Endodermal cell (in vitro differentiated cells): ENCODE measurements around the gene RND3. TPM values are rescaled to one million over a fixed set of nuclear protein-coding genes. Genes with fewer than 3 reads are reported as not detected.

Experiments
- DNase-seq: peaks from one replicate; pipeline ENCODE4 v3.0.0-alpha.2; 2017
- H3K27ac ChIP-seq: 2 replicates; pipeline ENCODE4 v1.5.1; 2013; ENCODE audit warnings: mild to moderate bottlenecking, low read depth, low read length, moderate library complexity
- H3K27me3 ChIP-seq: 2 replicates; pipeline ENCODE4 v1.6.1; 2013; ENCODE audit warnings: mild to moderate bottlenecking, low read length, moderate library complexity; ENCODE audit not compliant: insufficient read depth, control insufficient read depth, poor library complexity, severe bottlenecking
- H3K36me3 ChIP-seq: 2 replicates; pipeline ENCODE4 v1.7.0; 2013; ENCODE audit warnings: mild to moderate bottlenecking, low read length, moderate library complexity; ENCODE audit not compliant: control insufficient read depth, insufficient read depth
- H3K4me1 ChIP-seq: one replicate; pipeline ENCODE4 v1.7.0; 2013; ENCODE audit warnings: low read length; ENCODE audit not compliant: control insufficient read depth, insufficient read depth
- H3K4me3 ChIP-seq: 2 replicates; pipeline ENCODE4 v1.5.1; 2013; ENCODE audit warnings: mild to moderate bottlenecking, low read length, moderate library complexity
- H3K9ac ChIP-seq: 2 replicates; pipeline ENCODE4 v1.6.1; 2013; ENCODE audit warnings: mild to moderate bottlenecking, low read length, moderate library complexity; ENCODE audit not compliant: poor library complexity, severe bottlenecking; ENCODE audit errors: extremely low read depth
- H3K9me3 ChIP-seq: 2 replicates; pipeline ENCODE4 v1.6.1; 2013; ENCODE audit warnings: mild to moderate bottlenecking, low read length, moderate library complexity; ENCODE audit not compliant: control insufficient read depth
- H3K27ac Mint-ChIP-seq: 2 replicates; pipeline ENCODE4 v1.8.0; 2020; ENCODE audit warnings: mixed read lengths
- H3K27me3 Mint-ChIP-seq: 2 replicates; pipeline ENCODE4 v1.8.0; 2021; ENCODE audit warnings: mild to moderate bottlenecking, mixed read lengths; ENCODE audit not compliant: insufficient read depth
- H3K36me3 Mint-ChIP-seq: 2 replicates; pipeline ENCODE4 v1.8.0; 2020; ENCODE audit warnings: low read depth, mixed read lengths
- H3K4me1 Mint-ChIP-seq: 2 replicates; pipeline ENCODE4 v1.8.0; 2020; ENCODE audit warnings: mixed read lengths
- H3K4me3 Mint-ChIP-seq: 2 replicates; pipeline ENCODE4 v1.8.0; 2020; ENCODE audit warnings: mild to moderate bottlenecking, moderate library complexity, mixed read lengths
- H3K9me3 Mint-ChIP-seq: 2 replicates; pipeline ENCODE4 v1.8.0; 2020; ENCODE audit warnings: mild to moderate bottlenecking, mixed read lengths
- WGBS, 2 experiments: methylation state at CpG; one replicate each; pipeline versions ENCODE4 v1.1.5 to v1.1.7; 2013; ENCODE audit warnings: missing lambda C conversion rate in 2 of 2, mixed read lengths in 1 of 2; ENCODE audit not compliant: insufficient coverage in 1 of 2, insufficient read length in 1 of 2; 5-methylcytosine and 5-hydroxymethylcytosine counted together
- total RNA-seq, 2 donors: library from RNA; stranded (reverse); fragmentation: NEBNext Ultra II Directional in 1 of 2; extraction: Animal tissue kit (Norgen Biotek cat#: 25700) in 1 of 2; gene quantifications; 2 replicates in 1 of 2; 3 replicates in 1 of 2; pipeline ENCODE4 v1.2.1, GENCODE V29; 2021
- TF ChIP-seq, protein P1 (sequence below): fragments of 200-600 bp; sonication (generic); conservative IDR thresholded peaks from 2 replicates; pipeline ENCODE4 v1.5.0; 2021; ENCODE audit warnings: antibody characterized with exemption, mild to moderate bottlenecking

The RND3 gene
- total RNA-seq, 2 donors from 2014 or later: 1.3 to 7.8 TPM

DNA sequence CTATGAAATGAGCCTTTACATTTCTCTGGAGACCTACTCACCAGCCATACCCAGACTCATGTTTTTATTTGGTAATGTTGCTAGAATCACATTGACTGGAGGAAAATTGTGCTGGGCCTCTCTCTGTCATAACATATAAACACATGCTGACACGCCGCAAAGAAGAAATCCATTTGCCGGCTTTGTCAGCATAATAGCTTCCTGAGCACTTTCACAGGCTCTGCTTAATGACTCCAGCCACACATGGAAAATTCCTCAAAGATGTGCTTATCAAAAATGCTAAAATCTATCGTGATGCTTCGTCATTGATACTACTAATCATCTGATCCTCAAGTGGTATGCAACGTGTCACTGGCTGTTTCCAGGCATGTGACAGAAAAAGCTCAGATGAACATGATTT is 63.1 kb downstream of the RND3 start:
- H3K36me3 Mint-ChIP-seq: no peaks in the 10 kb centered on the region
- H3K9me3 Mint-ChIP-seq: no peaks in the 10 kb centered on the region
- TF ChIP-seq, protein P1, sequence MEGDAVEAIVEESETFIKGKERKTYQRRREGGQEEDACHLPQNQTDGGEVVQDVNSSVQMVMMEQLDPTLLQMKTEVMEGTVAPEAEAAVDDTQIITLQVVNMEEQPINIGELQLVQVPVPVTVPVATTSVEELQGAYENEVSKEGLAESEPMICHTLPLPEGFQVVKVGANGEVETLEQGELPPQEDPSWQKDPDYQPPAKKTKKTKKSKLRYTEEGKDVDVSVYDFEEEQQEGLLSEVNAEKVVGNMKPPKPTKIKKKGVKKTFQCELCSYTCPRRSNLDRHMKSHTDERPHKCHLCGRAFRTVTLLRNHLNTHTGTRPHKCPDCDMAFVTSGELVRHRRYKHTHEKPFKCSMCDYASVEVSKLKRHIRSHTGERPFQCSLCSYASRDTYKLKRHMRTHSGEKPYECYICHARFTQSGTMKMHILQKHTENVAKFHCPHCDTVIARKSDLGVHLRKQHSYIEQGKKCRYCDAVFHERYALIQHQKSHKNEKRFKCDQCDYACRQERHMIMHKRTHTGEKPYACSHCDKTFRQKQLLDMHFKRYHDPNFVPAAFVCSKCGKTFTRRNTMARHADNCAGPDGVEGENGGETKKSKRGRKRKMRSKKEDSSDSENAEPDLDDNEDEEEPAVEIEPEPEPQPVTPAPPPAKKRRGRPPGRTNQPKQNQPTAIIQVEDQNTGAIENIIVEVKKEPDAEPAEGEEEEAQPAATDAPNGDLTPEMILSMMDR: no peak
- H3K27me3 ChIP-seq: peaks cover 13% of the 10 kb centered on the region
- peak overlapping the region; percentile 76 for H3K27ac ChIP-seq
- WGBS, 2 experiments: 95 to 97% methylated on average over 6 of the region's 6 CpGs
- no peaks in the 10 kb centered on the region for H3K36me3 ChIP-seq
- no peak overlapping the region for H3K27ac Mint-ChIP-seq
- DNase-seq: no peak
- H3K4me1 Mint-ChIP-seq: peaks cover 23% of the 10 kb centered on the region
- H3K4me3 ChIP-seq: no peak overlapping the region
- peaks cover 48% of the 10 kb centered on the region for H3K27me3 Mint-ChIP-seq
- H3K9me3 ChIP-seq: no peaks in the 10 kb centered on the region
- H3K4me3 Mint-ChIP-seq: no peak overlapping the region
- no peak overlapping the region for H3K9ac ChIP-seq
- peaks cover 4% of the 10 kb centered on the region for H3K4me1 ChIP-seq

DNA sequence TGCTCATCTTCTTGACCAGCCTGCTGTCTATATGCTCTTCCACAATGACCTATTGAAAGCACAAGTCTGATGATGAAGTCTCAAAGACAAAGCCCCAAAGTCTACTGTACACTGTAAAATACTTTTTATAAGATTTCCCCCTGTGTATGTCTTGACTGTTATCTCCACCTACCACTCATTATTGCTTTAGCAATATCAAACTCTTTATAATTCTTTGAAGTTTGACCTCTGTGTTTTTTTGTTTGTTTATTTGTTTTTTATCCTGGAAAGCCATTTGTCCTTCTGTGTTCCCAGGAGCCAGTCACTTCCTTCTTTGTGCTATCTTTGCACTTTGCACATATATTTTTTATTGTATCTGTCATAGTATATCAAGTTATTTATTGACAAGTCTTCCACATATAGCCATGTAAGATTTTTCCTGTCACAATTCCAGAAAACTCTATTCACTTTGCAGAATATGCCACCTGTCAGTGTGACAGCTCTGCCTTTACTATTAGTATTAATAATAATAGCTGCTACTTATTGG is 66.3 kb downstream of the RND3 start:
- H3K9ac ChIP-seq: no peak overlapping the region
- no peak for DNase-seq
- H3K27ac ChIP-seq: no peak overlapping the region
- peaks cover 14% of the 10 kb centered on the region for H3K9me3 Mint-ChIP-seq
- H3K27me3 Mint-ChIP-seq: peaks cover 39% of the 10 kb centered on the region
- no peaks in the 10 kb centered on the region for H3K36me3 Mint-ChIP-seq
- H3K9me3 ChIP-seq: peaks cover 12% of the 10 kb centered on the region
- no peak overlapping the region for H3K27ac Mint-ChIP-seq
- no peak overlapping the region for H3K4me3 ChIP-seq
- TF ChIP-seq, protein P1: no peak
- H3K4me1 ChIP-seq: no peaks in the 10 kb centered on the region
- no peak overlapping the region for H3K4me3 Mint-ChIP-seq
- H3K36me3 ChIP-seq: no peaks in the 10 kb centered on the region
- H3K27me3 ChIP-seq: peaks cover 13% of the 10 kb centered on the region
- H3K4me1 Mint-ChIP-seq: peaks cover 11% of the 10 kb centered on the region

DNA sequence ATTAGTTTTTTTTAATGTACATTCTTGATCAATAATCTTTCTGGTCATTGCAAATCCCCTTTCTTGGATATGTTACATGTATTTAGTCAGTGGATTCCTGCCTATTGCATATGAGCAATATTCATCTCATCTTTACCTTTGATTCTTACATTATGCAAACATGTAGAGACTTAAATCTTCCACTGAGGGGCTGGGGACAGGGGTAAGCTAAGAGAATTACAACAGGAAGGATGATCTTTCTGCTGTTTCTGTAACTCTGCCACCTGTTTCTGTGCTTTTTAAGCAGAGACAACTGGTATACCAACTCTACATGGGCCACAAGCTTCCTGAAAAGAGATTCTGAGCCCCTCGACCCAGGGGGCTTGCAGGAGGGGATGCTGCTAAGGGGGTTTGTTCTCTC is 68.6 kb downstream of the RND3 start:
- Histone ChIP-seq H3K27ac (no peak overlapping the region), H3K9ac (no peak overlapping the region), H3K9me3 (peaks cover 12% of the 10 kb centered on the region), H3K36me3 (no peaks in the 10 kb centered on the region), H3K4me3 (no peak overlapping the region), H3K27me3 (peaks cover 4% of the 10 kb centered on the region), H3K4me1 (no peaks in the 10 kb centered on the region)
- H3K27ac Mint-ChIP-seq: no peak overlapping the region
- WGBS, 2 experiments: 53% methylated on average over 1 of the region's 1 CpG; no CpG with 5 or more reads in 1 of the 2 experiments
- peaks cover 18% of the 10 kb centered on the region for H3K27me3 Mint-ChIP-seq
- TF ChIP-seq, protein P1: no peak
- H3K36me3 Mint-ChIP-seq: no peaks in the 10 kb centered on the region
- H3K9me3 Mint-ChIP-seq: peaks cover 14% of the 10 kb centered on the region
- no peak overlapping the region for H3K4me3 Mint-ChIP-seq
- no peaks in the 10 kb centered on the region for H3K4me1 Mint-ChIP-seq
- no peak for DNase-seq
